Fibroblast of lung (primary cell): ENCODE measurements around the gene LIMA1. TPM values are rescaled to one million over a fixed set of nuclear protein-coding genes. Genes with fewer than 3 reads are reported as not detected.

Experiments
- DNase-seq, 2 donors: peaks; one replicate each; pipeline versions ENCODE4 v3.0.0 to v3.0.0-alpha.2; 2010; ENCODE audit warnings: low read depth in 2 of 2
- H2AFZ ChIP-seq: 2 replicates; pipeline ENCODE4 v1.5.1; 2012; ENCODE audit warnings: low read length, control low read depth, inconsistent platforms
- H3K27ac ChIP-seq: 2 replicates; pipeline ENCODE4 v1.5.1; 2011; ENCODE audit warnings: low read length, control low read depth; ENCODE audit not compliant: insufficient read depth
- H3K27me3 ChIP-seq: 2 replicates; pipeline ENCODE4 v1.5.1; 2011; ENCODE audit warnings: mild to moderate bottlenecking, low read length; ENCODE audit not compliant: control insufficient read depth, insufficient read depth
- H3K36me3 ChIP-seq: 2 replicates; pipeline ENCODE4 v1.5.1; 2011; ENCODE audit warnings: low read length; ENCODE audit not compliant: control insufficient read depth, insufficient read depth
- H3K4me1 ChIP-seq: 2 replicates; pipeline ENCODE4 v1.5.1; 2011; ENCODE audit warnings: low read length; ENCODE audit not compliant: control insufficient read depth, insufficient read depth; ENCODE audit errors: extremely low read depth
- H3K4me2 ChIP-seq: 2 replicates; pipeline ENCODE4 v1.5.1; 2011; ENCODE audit warnings: low read length, control low read depth; ENCODE audit not compliant: insufficient read depth; ENCODE audit errors: extremely low read depth
- H3K4me3 ChIP-seq, 4 experiments: fragments of 200-600 bp in 1 of 4; sonication (generic) in 1 of 4; replicated peaks in 1 of 4; 2 replicates each; pipeline ENCODE4 v1.5.1; 2011 to 2016; ENCODE audit warnings: low read length in 4 of 4, low read depth in 3 of 4, mild to moderate bottlenecking in 3 of 4, control low read depth in 2 of 4, inconsistent platforms in 1 of 4, mixed read lengths in 1 of 4; ENCODE audit not compliant: insufficient read depth in 1 of 4; ENCODE audit errors: control extremely low read depth in 1 of 4
- H3K79me2 ChIP-seq: 2 replicates; pipeline ENCODE4 v1.5.1; 2012; ENCODE audit warnings: mild to moderate bottlenecking, low read length, inconsistent platforms; ENCODE audit not compliant: control insufficient read depth, insufficient read depth
- H3K9ac ChIP-seq: 2 replicates; pipeline ENCODE4 v1.5.1; 2011; ENCODE audit warnings: mild to moderate bottlenecking, low read length, control low read depth; ENCODE audit not compliant: insufficient read depth
- H3K9me3 ChIP-seq: 2 replicates; pipeline ENCODE4 v1.5.1; 2012; ENCODE audit warnings: low read depth, low read length; ENCODE audit not compliant: control insufficient read depth, insufficient read depth
- H4K20me1 ChIP-seq: 2 replicates; pipeline ENCODE4 v1.5.1; 2011; ENCODE audit warnings: low read length; ENCODE audit not compliant: control insufficient read depth, insufficient read depth; ENCODE audit errors: extremely low read depth
- CTCF ChIP-seq, 2 donors: IDR thresholded peaks in 1 of 2; conservative IDR thresholded peaks in 1 of 2; 1 replicate in 1 of 2; 2 replicates in 1 of 2; pipeline ENCODE4 v1.5.1; 2011 to 2012; ENCODE audit warnings: low read length in 2 of 2, control low read depth in 1 of 2, inconsistent platforms in 1 of 2, low read depth in 1 of 2, mild to moderate bottlenecking in 1 of 2
- EZH2 ChIP-seq: IDR thresholded peaks from 2 replicates; pipeline ENCODE4 v1.5.1; 2012; ENCODE audit warnings: low read length, control low read depth, mild to moderate bottlenecking; ENCODE audit errors: missing control alignments
- polyA plus RNA-seq, 2 donors: library from polyadenylated mRNA; depleted of rRNA in 1 of 2; stranded (reverse) in 1 of 2; unstranded in 1 of 2; fragments of >200 nt; gene quantifications; 2 replicates each; pipeline ENCODE4 v1.2.1, GENCODE V29; 2011 to 2012; ENCODE audit warnings: missing spikeins in 1 of 2
- total RNA-seq: library from RNA; depleted of rRNA; stranded (reverse); fragments of >200 nt; gene quantifications from 2 replicates; pipeline ENCODE4 v1.2.1, GENCODE V29; 2014

LIMA1 gene
- total and polyA plus RNA-seq, 2 donors (not counting 1 experiment from before 2014, with no cell fraction given): 171 to 308 TPM

DNA sequence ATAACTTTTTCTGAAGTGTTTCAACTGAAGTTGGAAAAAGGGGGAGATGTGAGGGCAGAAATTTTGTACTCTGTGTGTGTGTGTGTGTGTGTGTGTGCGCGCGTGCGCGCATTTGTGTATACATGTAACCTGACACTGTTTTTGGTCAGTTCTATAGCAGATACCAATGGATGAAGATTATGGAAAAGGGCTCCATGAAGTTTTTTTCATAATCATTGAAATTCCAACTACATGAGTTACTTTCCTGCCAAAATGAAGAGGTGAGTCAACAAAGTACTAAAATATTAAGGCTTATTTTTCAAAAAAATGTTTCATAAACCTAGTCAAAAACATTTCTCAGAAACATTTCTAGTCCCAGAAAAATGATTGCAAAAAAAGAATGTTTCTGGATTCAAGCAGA lies 90.4 kb downstream of the LIMA1 start:
- H3K27ac ChIP-seq: no peak overlapping the region
- H3K27me3 ChIP-seq: no peaks in the 10 kb centered on the region
- no peak for TF ChIP-seq EZH2
- no peak for TF ChIP-seq CTCF (conservative IDR thresholded peaks at IDR 0.05 in 1 of 2, IDR thresholded peaks at IDR 0.05 in 1 of 2; ENCODE audit: low read depth in 1 of 2, low read length in 2 of 2)
- no peak overlapping the region for H3K4me2 ChIP-seq
- no peaks in the 10 kb centered on the region for H3K9me3 ChIP-seq
- H3K79me2 ChIP-seq: peaks cover 3% of the 10 kb centered on the region
- no peak overlapping the region for H3K4me3 ChIP-seq
- peaks cover 10% of the 10 kb centered on the region for H3K36me3 ChIP-seq
- H3K4me1 ChIP-seq: peaks cover 10% of the 10 kb centered on the region
- H2AFZ ChIP-seq: no peak overlapping the region
- DNase-seq: peak; percentile 69 to 81
- H3K9ac ChIP-seq: no peak overlapping the region
- no peaks in the 10 kb centered on the region for H4K20me1 ChIP-seq

DNA sequence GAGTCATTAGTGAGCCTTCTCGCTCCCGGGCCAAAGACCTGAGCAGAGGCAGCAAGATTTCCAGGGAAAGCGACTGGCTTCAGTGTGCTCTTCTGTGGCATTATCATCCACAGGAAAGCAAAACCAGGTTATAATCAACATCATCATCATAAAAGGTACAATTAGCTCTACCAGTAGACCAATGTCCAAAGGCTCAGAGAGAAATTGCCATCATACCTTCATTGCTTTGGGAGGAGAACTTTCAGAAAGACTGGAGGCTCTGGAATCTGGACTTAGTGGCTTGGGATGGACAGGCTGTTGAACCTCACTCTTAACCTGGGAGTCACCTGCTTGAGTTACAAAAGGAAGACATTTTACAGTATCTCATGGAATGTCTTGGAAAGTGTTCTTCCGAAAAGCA lies 91.1 kb downstream of the LIMA1 start:
- Histone ChIP-seq H3K4me1 (peaks cover 16% of the 10 kb centered on the region), H3K27me3 (no peaks in the 10 kb centered on the region), H3K4me2 (no peak overlapping the region), H4K20me1 (no peaks in the 10 kb centered on the region), H2AFZ (no peak overlapping the region), H3K36me3 (peaks cover 10% of the 10 kb centered on the region), H3K9ac (no peak overlapping the region), H3K27ac (no peak overlapping the region), H3K9me3 (no peaks in the 10 kb centered on the region), H3K4me3 (no peak overlapping the region), H3K79me2 (peaks cover 3% of the 10 kb centered on the region)
- TF ChIP-seq EZH2 (no peak), CTCF (conservative IDR thresholded peaks at IDR 0.05 in 1 of 2, IDR thresholded peaks at IDR 0.05 in 1 of 2; ENCODE audit: low read depth in 1 of 2, low read length in 2 of 2) (no peak)
- no peak for DNase-seq

DNA sequence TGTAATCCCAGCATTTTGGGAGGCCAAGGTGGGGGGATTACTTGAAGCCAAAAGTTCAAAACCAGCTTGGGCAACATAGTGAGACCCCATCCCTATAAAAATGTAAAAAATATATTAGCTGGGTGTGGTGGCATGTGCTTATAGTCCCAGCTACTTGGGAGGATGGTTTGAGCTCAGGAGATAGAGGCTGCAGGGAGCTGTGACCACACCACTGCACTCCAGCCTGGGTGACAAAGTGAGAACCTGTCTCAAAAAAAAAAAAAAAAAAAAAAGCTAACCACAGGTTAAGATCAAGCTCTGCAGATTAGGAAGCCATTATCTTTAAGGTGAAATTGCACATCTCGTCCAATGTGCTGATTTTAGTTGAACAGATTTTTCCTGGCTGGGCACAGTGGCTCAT lies 92.5 kb downstream of the LIMA1 start:
- Histone ChIP-seq H3K27ac (no peak overlapping the region), H3K36me3 (peaks cover 8% of the 10 kb centered on the region), H3K4me1 (peaks cover 16% of the 10 kb centered on the region)

More for the DNA sequence above, 92.5 kb downstream of the LIMA1 start:
- Histone ChIP-seq H3K27me3 (no peaks in the 10 kb centered on the region), H3K9ac (no peak overlapping the region), H3K4me2 (no peak overlapping the region), H4K20me1 (no peaks in the 10 kb centered on the region), H2AFZ (no peak overlapping the region), H3K4me3 (no peak overlapping the region), H3K79me2 (peaks cover 3% of the 10 kb centered on the region), H3K9me3 (no peaks in the 10 kb centered on the region)
- TF ChIP-seq EZH2 (no peak), CTCF (conservative IDR thresholded peaks at IDR 0.05 in 1 of 2, IDR thresholded peaks at IDR 0.05 in 1 of 2; ENCODE audit: low read depth in 1 of 2, low read length in 2 of 2) (no peak)
- DNase-seq: no peak
